Neural cell (in vitro differentiated cells): Measurements from ENCODE around the gene SUGCT. TPM values are rescaled to one million over a fixed set of nuclear protein-coding genes. Genes with fewer than 3 reads are reported as not detected.

ENCODE experiments used
- H2AFZ ChIP-seq: fragments of 200-600, 300-800 bp; sonication (generic), shearing (Covaris generic); 2 replicates; pipeline ENCODE4 v1.6.0; 2014; ENCODE audit warnings: low read depth, mild to moderate bottlenecking, antibody characterized with exemption, low read length, moderate library complexity
- H3F3A ChIP-seq: fragments of 200-600 bp; shearing (Covaris generic); 2 replicates; pipeline ENCODE4 v1.6.1; 2016; ENCODE audit warnings: mild to moderate bottlenecking, moderate library complexity, mixed read lengths, antibody characterized with exemption, low read length; ENCODE audit not compliant: insufficient read depth, poor library complexity, severe bottlenecking
- H3K27ac ChIP-seq: fragments of 200-600, 300-800 bp; sonication (generic), shearing (Covaris generic); 2 replicates; pipeline ENCODE4 v1.5.1; 2014; ENCODE audit warnings: mild to moderate bottlenecking, low read length, moderate library complexity
- H3K27me3 ChIP-seq: fragments of 300-800, 200-600 bp; sonication (generic), shearing (Covaris generic); 2 replicates; pipeline ENCODE4 v1.6.0; 2014; ENCODE audit warnings: mild to moderate bottlenecking, low read depth, low read length, moderate library complexity; ENCODE audit not compliant: insufficient read depth
- H3K36me3 ChIP-seq: fragments of 300-800, 200-600 bp; sonication (generic), shearing (Covaris generic); 2 replicates; pipeline ENCODE4 v1.5.1; 2014; ENCODE audit warnings: mild to moderate bottlenecking, antibody characterized with exemption, low read length, moderate library complexity; ENCODE audit not compliant: insufficient read depth
- H3K4me2 ChIP-seq: fragments of 300-800, 200-600 bp; sonication (generic), shearing (Covaris generic); 2 replicates; pipeline ENCODE4 v1.6.0; 2014; ENCODE audit warnings: mild to moderate bottlenecking, low read length
- H3K4me3 ChIP-seq: fragments of 300-800, 200-600 bp; sonication (generic), shearing (Covaris generic); 2 replicates; pipeline ENCODE4 v1.5.1; 2014; ENCODE audit warnings: mild to moderate bottlenecking, low read length, moderate library complexity
- H3K79me2 ChIP-seq: fragments of 200-600 bp; shearing (Covaris generic); replicated peaks from 2 replicates; pipeline ENCODE4 v1.6.0; 2014; ENCODE audit warnings: mild to moderate bottlenecking, low read length, moderate library complexity; ENCODE audit not compliant: insufficient read depth
- H3K9ac ChIP-seq: fragments of 300-800, 200-600 bp; sonication (generic), shearing (Covaris generic); 2 replicates; pipeline ENCODE4 v1.6.1; 2016; ENCODE audit warnings: mild to moderate bottlenecking, low read length, mixed read lengths
- H3K9me2 ChIP-seq: fragments of 200-600 bp; shearing (Covaris generic); 2 replicates; pipeline ENCODE4 v1.6.1; 2016; ENCODE audit warnings: mild to moderate bottlenecking, low read length, mixed read lengths; ENCODE audit not compliant: insufficient read depth
- H3K9me3 ChIP-seq: fragments of 200-600, 300-800 bp; sonication (generic), shearing (Covaris generic); 2 replicates; pipeline ENCODE4 v1.6.1; 2016; ENCODE audit warnings: mild to moderate bottlenecking, mixed run types, low read length, moderate library complexity, mixed read lengths
- H4K20me1 ChIP-seq: fragments of 200-600 bp; shearing (Covaris generic); 2 replicates; pipeline ENCODE4 v1.6.1; 2016; ENCODE audit warnings: mild to moderate bottlenecking, mixed run types; ENCODE audit not compliant: insufficient read depth
- EP300 ChIP-seq: fragments of 450-650 bp; conservative IDR thresholded peaks from 2 replicates; pipeline ENCODE4 v1.6.1; 2014; ENCODE audit warnings: antibody characterized with exemption, mild to moderate bottlenecking, moderate library complexity; ENCODE audit not compliant: poor library complexity, severe bottlenecking
- EZH2 ChIP-seq: fragments of 200-600, 300-800 bp; shearing (Covaris generic), sonication (generic); IDR thresholded peaks from 2 replicates; pipeline ENCODE4 v1.6.1; 2014; ENCODE audit warnings: antibody characterized with exemption, low read length, borderline replicate concordance, mild to moderate bottlenecking; ENCODE audit not compliant: insufficient read depth, poor library complexity, severe bottlenecking
- MXI1 ChIP-seq: fragments of 450-650 bp; conservative IDR thresholded peaks from 2 replicates; pipeline ENCODE4 v1.6.1; 2014; ENCODE audit warnings: antibody characterized with exemption, mild to moderate bottlenecking; ENCODE audit not compliant: poor library complexity, severe bottlenecking
- POLR2AphosphoS5 ChIP-seq: IDR thresholded peaks from 2 replicates; pipeline ENCODE4 v1.6.1; 2012
- RAD21 ChIP-seq: fragments of 450-650 bp; conservative IDR thresholded peaks from 2 replicates; pipeline ENCODE4 v1.6.1; 2014; ENCODE audit warnings: antibody characterized with exemption, mild to moderate bottlenecking, moderate library complexity
- REST ChIP-seq: IDR thresholded peaks from 2 replicates; pipeline ENCODE4 v1.6.1; 2012; ENCODE audit warnings: borderline replicate concordance
- SMC3 ChIP-seq: fragments of 450-650 bp; conservative IDR thresholded peaks from 2 replicates; pipeline ENCODE4 v1.6.1; 2014; ENCODE audit warnings: antibody characterized with exemption, mild to moderate bottlenecking, moderate library complexity; ENCODE audit not compliant: poor library complexity
- TAF1 ChIP-seq: IDR thresholded peaks from 2 replicates; pipeline ENCODE4 v1.6.1; 2012; ENCODE audit warnings: low read depth
- polyA plus RNA-seq: library from polyadenylated mRNA; depleted of rRNA; stranded (reverse); fragments of >200 nt; gene quantifications from 2 replicates; pipeline ENCODE4 v1.2.3, GENCODE V29; 2014
- TF ChIP-seq, protein P1 (sequence below): fragments of 450-650 bp; IDR thresholded peaks from 2 replicates; pipeline ENCODE4 v1.5.1; 2014; ENCODE audit warnings: antibody characterized with exemption, mild to moderate bottlenecking, moderate library complexity; ENCODE audit not compliant: poor library complexity, severe bottlenecking

The SUGCT gene
- polyA plus RNA-seq, 1 donor from 2014 or later: not detected

- Histone ChIP-seq H3K27ac (no peak overlapping the region), H3K4me3 (no peak overlapping the region), H2AFZ (no peak overlapping the region), H4K20me1 (no peaks in the 10 kb centered on the region), H3K9me3 (no peaks in the 10 kb centered on the region), H3K9me2 (no peaks in the 10 kb centered on the region), H3K9ac (no peak overlapping the region), H3K36me3 (no peaks in the 10 kb centered on the region), H3K79me2 (no peaks in the 10 kb centered on the region), H3F3A (no peaks in the 10 kb centered on the region), H3K27me3 (no peaks in the 10 kb centered on the region), H3K4me2 (no peak overlapping the region)
- TF ChIP-seq POLR2AphosphoS5: no peak
- TF ChIP-seq RAD21: no peak
- no peak for TF ChIP-seq MXI1
- no peak for TF ChIP-seq TAF1
- TF ChIP-seq EZH2: no peak
- TF ChIP-seq REST: no peak
- TF ChIP-seq EP300: no peak
- no peak for TF ChIP-seq SMC3
These were observed 33.6 kb upstream of the SUGCT start for GRCh38 chr7:40101201-40101600.

- H3F3A ChIP-seq: no peaks in the 10 kb centered on the region
- no peaks in the 10 kb centered on the region for H4K20me1 ChIP-seq
- H3K27ac ChIP-seq: no peak overlapping the region
- TF ChIP-seq EZH2: no peak
- no peak for TF ChIP-seq TAF1
- TF ChIP-seq MXI1: no peak
- TF ChIP-seq POLR2AphosphoS5: no peak
- no peak for TF ChIP-seq RAD21
- TF ChIP-seq REST: no peak
- TF ChIP-seq, protein P1, sequence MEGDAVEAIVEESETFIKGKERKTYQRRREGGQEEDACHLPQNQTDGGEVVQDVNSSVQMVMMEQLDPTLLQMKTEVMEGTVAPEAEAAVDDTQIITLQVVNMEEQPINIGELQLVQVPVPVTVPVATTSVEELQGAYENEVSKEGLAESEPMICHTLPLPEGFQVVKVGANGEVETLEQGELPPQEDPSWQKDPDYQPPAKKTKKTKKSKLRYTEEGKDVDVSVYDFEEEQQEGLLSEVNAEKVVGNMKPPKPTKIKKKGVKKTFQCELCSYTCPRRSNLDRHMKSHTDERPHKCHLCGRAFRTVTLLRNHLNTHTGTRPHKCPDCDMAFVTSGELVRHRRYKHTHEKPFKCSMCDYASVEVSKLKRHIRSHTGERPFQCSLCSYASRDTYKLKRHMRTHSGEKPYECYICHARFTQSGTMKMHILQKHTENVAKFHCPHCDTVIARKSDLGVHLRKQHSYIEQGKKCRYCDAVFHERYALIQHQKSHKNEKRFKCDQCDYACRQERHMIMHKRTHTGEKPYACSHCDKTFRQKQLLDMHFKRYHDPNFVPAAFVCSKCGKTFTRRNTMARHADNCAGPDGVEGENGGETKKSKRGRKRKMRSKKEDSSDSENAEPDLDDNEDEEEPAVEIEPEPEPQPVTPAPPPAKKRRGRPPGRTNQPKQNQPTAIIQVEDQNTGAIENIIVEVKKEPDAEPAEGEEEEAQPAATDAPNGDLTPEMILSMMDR: no peak
- no peak for TF ChIP-seq EP300
- no peaks in the 10 kb centered on the region for H3K79me2 ChIP-seq
- H3K9ac ChIP-seq: no peak overlapping the region
- no peak overlapping the region for H3K4me2 ChIP-seq
- no peaks in the 10 kb centered on the region for H3K9me2 ChIP-seq
- H2AFZ ChIP-seq: no peak overlapping the region
- no peaks in the 10 kb centered on the region for H3K27me3 ChIP-seq
- no peaks in the 10 kb centered on the region for H3K36me3 ChIP-seq
- H3K4me3 ChIP-seq: no peak overlapping the region
- no peaks in the 10 kb centered on the region for H3K9me3 ChIP-seq
These were observed 31.9 kb upstream of the SUGCT start for GRCh38 chr7:40102897-40103296.
